NT2/D1 (cell line): ENCODE measurements around the gene ZNF385B.

Experiments
- SUZ12 ChIP-seq: IDR thresholded peaks from 2 replicates; pipeline ENCODE4 v1.6.1; 2011; ENCODE audit not compliant: insufficient read length, insufficient read depth; ENCODE audit errors: extremely low read depth
- YY1 ChIP-seq: IDR thresholded peaks from 2 replicates; pipeline ENCODE4 v1.6.1; 2011; ENCODE audit not compliant: insufficient read length, insufficient read depth

DNA sequence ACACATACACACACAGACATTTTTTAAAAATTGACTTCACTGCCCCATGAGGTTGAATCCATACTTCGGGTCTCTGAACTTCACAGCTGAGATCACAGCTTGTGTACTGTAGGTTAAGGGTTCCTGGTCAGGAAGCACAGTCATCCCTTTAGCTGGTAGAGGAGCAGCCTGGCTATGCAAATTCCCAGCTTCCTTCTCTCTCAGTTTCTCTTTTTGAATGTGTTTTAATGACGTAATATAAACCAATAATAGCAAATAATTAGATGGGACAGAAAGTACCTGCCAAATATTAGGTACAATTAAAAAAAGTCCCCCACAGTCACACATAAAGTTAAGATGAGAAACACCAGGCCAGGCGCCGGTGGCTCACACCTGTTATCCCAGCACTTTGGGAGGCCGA is 178.7 kb downstream of the ZNF385B start:
- TF ChIP-seq SUZ12 (no peak), YY1 (no peak)
